ENCODE measurements around the gene SPPL2C.

The SPPL2C gene
- 0 reads per million in 2 donors for total RNA-seq

DNA sequence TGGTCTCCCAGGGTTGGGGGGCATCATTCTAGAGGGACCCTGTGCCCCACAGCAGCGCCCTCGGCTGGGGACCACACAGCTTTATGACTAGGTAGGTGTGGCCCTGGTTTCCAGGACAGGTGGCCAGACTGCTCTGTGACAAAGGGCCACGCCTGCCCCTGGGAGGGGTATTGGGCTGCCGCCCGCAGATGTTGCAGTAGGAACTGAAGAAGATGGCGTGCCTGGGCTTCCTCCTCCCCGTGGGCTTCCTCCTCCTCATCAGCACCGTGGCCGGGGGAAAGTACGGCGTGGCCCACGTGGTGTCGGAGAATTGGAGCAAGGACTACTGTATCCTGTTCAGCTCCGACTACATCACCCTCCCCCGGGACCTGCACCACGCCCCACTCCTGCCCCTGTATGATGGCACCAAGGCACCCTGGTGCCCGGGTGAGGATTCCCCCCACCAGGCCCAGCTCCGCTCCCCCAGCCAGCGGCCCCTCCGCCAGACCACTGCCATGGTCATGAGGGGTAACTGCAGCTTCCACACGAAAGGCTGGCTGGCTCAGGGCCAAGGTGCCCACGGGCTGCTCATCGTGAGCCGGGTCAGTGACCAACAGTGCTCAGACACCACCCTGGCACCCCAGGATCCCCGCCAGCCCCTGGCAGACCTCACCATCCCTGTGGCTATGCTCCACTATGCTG lies at the start of gene SPPL2C:
Gene SPPL2C, plus strand, starts transcription at position 187 of the 681 bp plus-strand sequence. Its CDS starts 26 bp downstream, at position 213.
- no peak for DNase-seq

DNA sequence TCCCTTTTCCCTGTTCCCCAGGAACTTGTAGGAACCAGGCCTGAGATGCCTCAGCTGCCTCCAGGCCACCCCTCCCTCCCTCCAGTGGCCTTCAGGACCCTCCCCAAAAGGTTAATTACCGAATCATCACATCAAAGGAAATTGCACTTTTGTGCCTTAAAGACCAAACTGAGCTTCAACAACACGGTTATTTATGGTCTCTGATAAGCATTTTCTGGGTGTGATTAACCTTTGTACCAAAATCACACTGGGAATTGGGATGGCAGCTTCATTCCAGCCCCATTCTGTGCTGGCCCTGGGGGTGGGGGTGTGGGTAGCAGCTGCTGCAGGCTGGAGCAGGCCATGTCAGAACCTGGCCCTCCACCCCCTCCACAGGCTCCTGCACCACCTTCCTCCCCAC lies 43.9 kb upstream of the SPPL2C start:
- no peak for DNase-seq

- no peak for DNase-seq
Measured at GRCh38 chr17:45801421-45801820, 43.3 kb upstream of the SPPL2C start.

- no peak for DNase-seq
Measured at GRCh38 chr17:45808845-45809244, 35.8 kb upstream of the SPPL2C start.

- no peak for DNase-seq
Measured at GRCh38 chr17:45809499-45809898, 35.2 kb upstream of the SPPL2C start.

GRCh38 chr17:45812102-45812501 lies 32.6 kb upstream of the SPPL2C start:
- DNase-seq, result no peak

DNA sequence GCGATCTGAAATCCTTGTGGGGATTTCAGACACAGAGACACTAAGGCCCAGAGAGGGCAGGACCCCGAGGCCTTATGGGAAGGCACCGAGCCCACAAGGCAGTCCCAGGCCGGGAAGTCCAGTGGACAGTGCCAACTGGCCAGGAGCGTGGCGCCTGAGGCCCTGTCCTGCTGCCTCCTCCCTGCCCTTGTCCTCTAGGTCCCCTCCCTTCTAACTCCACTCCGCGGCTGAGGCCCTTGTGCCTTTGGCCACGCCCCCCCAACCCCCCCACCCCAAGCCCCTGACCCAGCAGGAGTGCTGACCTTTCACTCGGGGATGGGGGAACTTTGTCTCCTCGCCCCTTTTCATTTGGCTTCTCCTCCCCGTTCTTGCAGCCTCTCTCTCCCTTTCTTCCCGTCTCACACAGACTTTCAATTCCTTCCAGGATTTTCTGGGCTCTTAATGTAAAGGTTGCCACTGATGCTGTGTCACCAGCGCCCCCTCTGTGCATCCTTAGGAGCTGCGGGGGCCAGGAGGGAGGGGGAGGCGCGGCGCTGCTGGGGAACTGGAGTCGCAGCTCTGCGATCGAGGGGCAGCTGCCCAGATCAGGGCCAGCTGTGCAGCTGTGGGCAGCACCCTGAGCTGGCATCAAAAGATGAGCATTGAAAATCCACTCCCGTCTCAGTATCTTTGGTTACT lies 31.5 kb upstream of the SPPL2C start:
- no peak for DNase-seq

DNA sequence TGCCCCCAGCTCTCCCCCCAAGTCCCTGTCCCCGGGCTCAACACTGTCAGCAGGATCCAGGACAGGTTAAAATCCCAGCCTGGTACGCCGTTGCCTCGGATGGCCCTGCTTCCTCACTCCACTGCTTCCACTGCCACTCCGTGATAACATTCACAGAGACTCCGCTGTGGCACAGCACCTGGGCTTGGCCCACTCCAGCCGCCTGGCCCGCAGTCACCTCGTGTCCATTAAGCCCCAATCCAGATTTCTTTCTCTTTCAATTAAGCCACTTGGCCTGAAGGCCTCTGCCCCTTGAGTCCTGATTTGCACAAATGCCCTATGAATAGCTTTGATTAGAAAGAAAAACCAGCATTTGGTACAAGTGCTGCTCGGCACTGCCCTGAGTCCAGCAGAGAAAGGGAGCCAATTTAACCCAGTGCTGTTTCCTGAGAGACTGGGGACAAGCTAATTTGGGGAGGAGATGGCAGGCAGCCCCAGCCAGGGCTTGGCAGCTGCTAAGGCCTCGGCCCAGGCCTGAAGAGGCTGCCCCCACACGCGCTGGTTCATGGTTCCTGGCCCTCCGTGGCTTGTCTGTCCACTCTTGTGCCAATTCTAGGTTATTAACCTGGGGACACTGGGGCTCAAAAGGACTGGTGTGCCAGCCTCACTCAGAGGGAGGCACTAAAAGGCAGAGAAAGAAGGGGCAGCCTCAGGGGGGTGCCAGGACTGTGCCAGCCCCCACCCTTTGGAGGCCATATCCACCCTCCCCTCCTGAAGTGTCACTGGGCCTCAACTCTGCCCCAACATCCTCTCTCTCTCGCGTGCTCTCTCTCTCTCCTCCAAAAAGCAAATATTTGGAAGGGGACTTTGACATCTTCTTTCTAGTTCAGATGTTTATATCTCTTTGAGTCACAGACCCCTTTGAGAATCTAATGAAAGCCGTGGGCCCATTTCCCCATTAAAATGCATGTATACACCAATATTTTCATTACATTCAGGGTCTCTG lies 29.8 kb upstream of the SPPL2C start:
- no peak for DNase-seq

GRCh38 chr17:45815752-45816151 lies 28.9 kb upstream of the SPPL2C start:
- DNase-seq, result no peak

- DNase-seq, result no peak
Measured at GRCh38 chr17:45818041-45818440, 26.6 kb upstream of the SPPL2C start.

GRCh38 chr17:45818699-45819098 lies 26.0 kb upstream of the SPPL2C start:
- DNase-seq, result no peak

- no peak for DNase-seq
Measured at GRCh38 chr17:45819632-45820031, 25.0 kb upstream of the SPPL2C start.

DNA sequence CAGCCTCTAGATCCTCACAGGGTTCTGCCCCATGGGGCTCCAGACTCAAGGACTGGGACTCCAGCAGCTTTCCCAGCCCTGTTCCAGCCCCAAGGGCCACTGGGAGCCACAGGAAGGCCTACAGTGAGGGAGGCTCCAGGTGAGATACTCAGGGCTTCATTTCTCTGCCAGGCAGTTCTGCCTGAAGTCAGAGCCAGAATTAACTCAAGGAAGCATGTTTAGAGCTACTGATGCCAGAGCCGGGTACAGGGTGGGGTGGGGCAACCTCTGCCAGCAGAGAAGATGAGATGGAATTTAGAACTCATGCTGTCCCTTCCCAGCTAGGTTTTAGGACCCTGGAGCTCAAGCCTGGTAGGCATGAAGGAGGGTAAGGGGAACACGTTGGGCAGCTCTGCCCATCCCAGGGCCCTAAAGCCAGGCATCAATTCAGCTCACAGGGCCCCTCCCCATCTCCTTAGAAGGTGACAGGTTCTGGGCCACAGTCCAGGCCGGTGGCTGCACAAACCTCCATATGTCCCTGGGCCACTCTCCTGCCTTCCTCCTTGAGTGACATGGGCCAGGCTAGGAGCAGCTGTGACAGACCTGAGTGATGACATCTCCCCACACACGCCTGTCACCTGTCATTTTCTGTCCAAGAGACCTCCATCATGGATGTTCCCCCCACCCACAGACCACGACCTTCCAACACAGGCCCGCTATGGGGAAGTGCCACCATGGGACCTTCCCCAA lies 24.5 kb upstream of the SPPL2C start:
- DNase-seq, result no peak

DNA sequence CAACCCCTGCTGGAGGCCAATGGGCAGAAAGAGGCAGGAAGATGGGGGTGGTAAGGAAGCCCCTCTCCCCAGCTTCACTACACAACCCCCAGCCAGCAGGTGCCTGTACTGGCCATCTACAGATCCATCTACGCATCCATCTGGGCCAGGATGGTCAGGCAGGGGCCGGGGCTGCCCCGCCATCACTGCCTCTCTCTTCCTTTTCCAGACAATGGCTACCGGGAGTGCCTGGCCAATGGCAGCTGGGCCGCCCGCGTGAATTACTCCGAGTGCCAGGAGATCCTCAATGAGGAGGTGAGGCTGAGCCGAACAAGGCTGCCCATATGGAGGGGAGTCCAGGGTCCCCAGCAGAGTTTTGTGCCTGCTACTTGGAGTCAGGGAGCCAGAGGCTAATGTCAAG lies 23.5 kb upstream of the SPPL2C start:
- no peak for DNase-seq

- peak in 1 of 5 experiments; percentile 10 for DNase-seq
Measured at GRCh38 chr17:45823598-45823997, 21.1 kb upstream of the SPPL2C start.

- DNase-seq, result no peak
Measured at GRCh38 chr17:45824475-45824874, 20.2 kb upstream of the SPPL2C start.

GRCh38 chr17:45824901-45825492 lies 19.7 kb upstream of the SPPL2C start:
- DNase-seq, result no peak

DNA sequence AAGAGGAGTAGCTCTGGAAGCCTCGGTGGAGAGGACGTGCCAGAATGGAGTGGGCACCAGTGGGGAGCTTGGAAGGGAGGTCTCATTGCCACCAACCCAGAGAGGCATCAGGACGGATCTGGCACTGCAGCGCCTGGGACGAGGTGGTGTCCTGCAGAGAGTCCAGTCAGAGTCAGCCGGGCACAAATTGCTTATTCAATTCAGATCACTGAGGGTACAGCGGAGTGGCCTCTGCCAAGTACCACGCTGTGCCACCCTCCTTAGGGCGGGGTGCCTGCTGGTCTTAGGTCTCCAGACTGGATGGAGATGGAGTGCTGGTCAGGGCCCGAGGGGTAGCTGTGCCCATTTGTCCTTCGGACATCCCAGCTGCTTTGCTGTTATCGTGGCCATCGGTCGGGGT lies 18.9 kb upstream of the SPPL2C start:
- DNase-seq, result no peak

DNA sequence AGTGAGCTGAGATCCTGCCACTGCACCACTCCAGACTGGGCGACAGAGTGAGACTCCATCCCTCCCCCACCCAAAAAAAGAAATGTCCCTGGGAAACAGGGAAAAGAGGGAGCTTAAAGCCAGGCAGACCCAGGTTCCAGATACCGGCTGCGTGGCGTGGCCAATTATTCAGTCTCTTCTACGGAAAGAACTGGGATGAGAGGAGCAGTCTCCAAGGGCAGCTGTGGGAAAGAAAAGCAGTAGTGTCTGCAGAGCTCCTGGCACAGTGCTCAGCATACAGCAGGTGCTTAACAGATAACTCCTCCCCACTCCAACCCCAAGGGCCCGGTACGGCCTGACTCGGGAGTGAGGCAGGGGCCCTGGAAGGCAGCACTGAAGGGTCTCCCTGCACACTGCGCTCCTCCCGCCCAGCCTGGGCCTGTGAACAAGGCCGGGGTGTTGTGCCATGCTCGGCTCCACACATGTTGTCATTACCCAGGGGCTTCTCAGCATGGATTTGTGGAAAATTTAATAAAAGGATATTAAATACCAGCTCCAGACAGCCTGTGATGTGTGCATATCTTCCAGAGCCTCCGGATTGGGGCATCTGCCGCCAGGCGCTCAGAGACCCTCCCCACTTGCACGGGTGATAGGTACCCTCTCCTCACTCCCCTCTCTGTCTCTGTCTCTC lies 17.6 kb upstream of the SPPL2C start:
- DNase-seq, result no peak

DNA sequence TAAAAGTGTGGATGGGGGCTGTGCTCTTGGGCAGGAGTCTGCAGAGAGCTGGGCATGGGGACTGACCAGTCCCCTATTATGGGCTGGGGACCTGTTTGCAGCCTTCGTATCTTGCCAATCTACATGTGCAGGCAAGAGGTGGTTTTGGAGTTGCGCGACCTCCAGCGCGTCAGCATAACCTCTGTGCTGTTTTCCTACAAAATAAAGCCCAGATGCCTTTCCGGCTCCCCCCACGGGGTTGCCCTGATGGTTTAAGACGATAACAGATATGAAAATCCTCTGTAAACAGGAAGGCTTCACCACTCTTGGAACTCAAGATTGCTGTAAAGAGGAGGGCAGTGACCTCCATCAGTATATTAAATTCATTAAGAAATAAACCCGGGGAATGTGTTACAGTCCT lies 16.5 kb upstream of the SPPL2C start:
- DNase-seq, result no peak

GRCh38 chr17:45828582-45829133 lies 16.0 kb upstream of the SPPL2C start:
- no peak for DNase-seq

All from T-helper 2 cell (primary cell).